ENCODE data around the gene C16orf54. TPM values are rescaled to one million over a fixed set of nuclear protein-coding genes. Genes with fewer than 3 reads are reported as not detected.
A peak's percentile ranks its signal among the peaks of the same experiment; 100 is the strongest.

C16orf54 gene
- total and polyA plus RNA-seq, 2 donors from 2014 or later = 0.39 to 4.9 TPM

- Histone ChIP-seq H3K9me3 (ENCODE audit: control insufficient read depth in 2 of 3, insufficient read depth in 1 of 3, low read length in 3 of 3) (no peaks in the 10 kb centered on the region), H3K4me3 (ENCODE audit: low read length in 3 of 3) (peak overlapping the region; percentile 70 to 92 (median 87)), H3K27ac (ENCODE audit: low read depth in 2 of 2, low read length in 2 of 2) (no peak overlapping the region), H3K27me3 (ENCODE audit: control insufficient read depth, insufficient read depth, low read length) (no peaks in the 10 kb centered on the region), H3K4me1 (ENCODE audit: control insufficient read depth in 2 of 3, insufficient read depth in 2 of 3, low read depth in 1 of 3, low read length in 3 of 3) (peaks cover 0 to 14% (median 0%) of the 10 kb centered on the region in 3 donors), H3K9ac (ENCODE audit: low read length in 3 of 3) (peak overlapping the region in 1 of 3 donors; percentile 15), H3K36me3 (ENCODE audit: control insufficient read depth in 2 of 3, insufficient read depth in 3 of 3, low read length in 3 of 3) (peaks cover 3 to 5% (median 5%) of the 10 kb centered on the region in 3 donors)
- TF ChIP-seq CTCF (IDR thresholded peaks at IDR 0.05; ENCODE audit: borderline replicate concordance, extremely low read depth, insufficient read depth) = no peak
- no peak for DNase-seq
- intact Hi-C loops (cut with DNase I) = no loop called here
- no peak for FAIRE-seq
These were observed 46.3 kb upstream of the C16orf54 start for GRCh38 chr16:29791845-29792807.

- Histone ChIP-seq H3K27ac (ENCODE audit: low read depth in 2 of 2, low read length in 2 of 2) (no peak overlapping the region), H3K9me3 (ENCODE audit: control insufficient read depth in 2 of 3, insufficient read depth in 1 of 3, low read length in 3 of 3) (no peaks in the 10 kb centered on the region), H3K4me3 (ENCODE audit: low read length in 3 of 3) (peak overlapping the region; percentile 70 to 92 (median 87)), H3K27me3 (ENCODE audit: control insufficient read depth, insufficient read depth, low read length) (no peaks in the 10 kb centered on the region), H3K36me3 (ENCODE audit: control insufficient read depth in 2 of 3, insufficient read depth in 3 of 3, low read length in 3 of 3) (peaks cover 0 to 3% (median 0%) of the 10 kb centered on the region in 3 donors), H3K4me1 (ENCODE audit: control insufficient read depth in 2 of 3, insufficient read depth in 2 of 3, low read depth in 1 of 3, low read length in 3 of 3) (peaks cover 0 to 14% (median 0%) of the 10 kb centered on the region in 3 donors), H3K9ac (ENCODE audit: low read length in 3 of 3) (peak overlapping the region; percentile 64 to 76 (median 74))
- DNase-seq = no peak
- intact Hi-C loops (cut with DNase I) = no loop called here
- no peak for FAIRE-seq
- no peak for TF ChIP-seq CTCF (IDR thresholded peaks at IDR 0.05; ENCODE audit: borderline replicate concordance, extremely low read depth, insufficient read depth)
These were observed 45.4 kb upstream of the C16orf54 start for GRCh38 chr16:29790949-29791844.

GRCh38 chr16:29790183-29790948 is 44.6 kb upstream of the C16orf54 start, which contains the start of gene KIF22:
TSS of gene KIF22 (plus strand) at chr16:29790751. CDS start at chr16:29790760, 9 bp downstream.
- Histone ChIP-seq H3K9ac (ENCODE audit: low read length in 3 of 3) (peak within 1 kb of the TSS; percentile 72 to 91 (median 76)), H3K4me3 (ENCODE audit: low read length in 3 of 3) (peak within 1 kb of the TSS; percentile 71 to 92 (median 87)), H3K27ac (ENCODE audit: low read depth in 2 of 2, low read length in 2 of 2) (peak within 1 kb of the TSS; percentile 80 to 90), H3K4me1 (ENCODE audit: control insufficient read depth in 2 of 3, insufficient read depth in 2 of 3, low read depth in 1 of 3, low read length in 3 of 3) (peaks cover 0 to 14% (median 0%) of the 10 kb centered on the region in 3 donors), H3K9me3 (ENCODE audit: control insufficient read depth in 2 of 3, insufficient read depth in 1 of 3, low read length in 3 of 3) (no peaks in the 10 kb centered on the region), H3K27me3 (ENCODE audit: control insufficient read depth, insufficient read depth, low read length) (no peaks in the 10 kb centered on the region), H3K36me3 (ENCODE audit: control insufficient read depth in 2 of 3, insufficient read depth in 3 of 3, low read length in 3 of 3) (peaks cover 0 to 3% (median 0%) of the 10 kb centered on the region in 3 donors)
- DNase-seq = peak; percentile 99 to 100 (median 100)
- TF ChIP-seq CTCF (IDR thresholded peaks at IDR 0.05; ENCODE audit: borderline replicate concordance, extremely low read depth, insufficient read depth) = peak; percentile 65
- intact Hi-C loops (cut with DNase I) = no loop called here
- FAIRE-seq = peak; percentile 25

All from kidney (tissue), 14 donors.